ENCODE data around the gene TSPAN32. TPM values are rescaled to one million over a fixed set of nuclear protein-coding genes. Genes with fewer than 3 reads are reported as not detected.
"Not testable (repeated sequence)": the region's sequence is repeated elsewhere in the genome, so short reads cannot be mapped to it uniquely, and the experiment has no call there.

TSPAN32 gene
- total RNA-seq, 1 donor from 2014 or later, result 1.2 TPM

DNA sequence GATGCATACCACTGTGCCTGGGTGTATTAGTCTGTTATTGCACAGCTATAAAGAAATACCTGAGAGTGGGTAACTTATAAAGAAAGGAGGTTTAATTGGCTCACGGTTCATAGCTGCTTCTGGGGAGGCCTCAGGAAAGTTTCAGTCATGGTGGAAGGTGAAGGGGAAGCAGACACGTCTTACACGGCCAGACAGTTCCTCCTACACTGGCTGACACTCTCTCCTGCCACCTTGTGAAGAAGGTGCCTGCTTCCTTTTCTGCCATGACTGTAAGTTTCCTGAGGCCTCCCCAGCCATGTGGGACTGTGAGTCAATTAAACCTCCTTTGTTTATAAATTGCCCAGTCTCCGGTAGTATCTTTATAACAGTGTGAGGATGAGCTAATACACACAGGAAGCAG is 41.7 kb downstream of the TSPAN32 start:
- no peak for DNase-seq

DNA sequence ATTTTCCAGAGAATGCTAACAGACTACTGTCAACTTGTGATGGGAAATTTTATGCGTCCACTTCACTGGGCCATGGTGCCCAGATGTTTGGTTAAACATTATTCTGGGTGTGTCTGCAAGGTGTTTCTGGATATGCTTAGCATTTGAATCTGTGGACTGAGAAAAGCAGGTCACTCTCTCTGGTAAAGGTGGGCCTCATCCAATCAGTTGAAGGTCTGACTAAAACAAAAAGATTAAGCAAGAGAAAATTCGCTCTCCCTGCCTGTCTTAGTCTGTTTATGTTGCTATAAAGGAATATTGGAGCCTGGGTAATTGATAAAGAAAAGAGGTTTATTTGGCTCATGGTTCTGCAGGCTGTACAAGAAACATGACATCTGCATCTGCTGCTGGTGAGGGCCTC is 43.2 kb downstream of the TSPAN32 start:
- no peak for DNase-seq

DNA sequence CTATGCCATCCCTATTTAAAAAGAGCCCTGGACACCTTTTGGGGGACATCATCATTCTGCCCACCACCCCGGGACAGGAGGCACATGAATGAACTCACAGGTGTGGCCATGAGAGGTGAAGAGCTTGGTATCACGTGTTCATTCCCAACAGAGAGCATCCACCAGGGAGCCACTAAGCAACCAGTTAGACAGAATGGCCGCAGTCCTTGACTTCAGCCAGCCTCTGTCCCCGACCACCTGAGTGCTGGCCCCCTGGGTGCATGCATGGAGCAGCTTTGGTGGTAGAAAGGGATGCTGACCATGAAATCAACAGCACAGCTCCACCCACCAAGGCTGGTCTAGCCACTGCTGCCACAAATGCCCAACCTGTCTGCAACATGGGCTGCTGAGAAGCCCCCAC is 44.2 kb downstream of the TSPAN32 start:
- no peak for DNase-seq

DNA sequence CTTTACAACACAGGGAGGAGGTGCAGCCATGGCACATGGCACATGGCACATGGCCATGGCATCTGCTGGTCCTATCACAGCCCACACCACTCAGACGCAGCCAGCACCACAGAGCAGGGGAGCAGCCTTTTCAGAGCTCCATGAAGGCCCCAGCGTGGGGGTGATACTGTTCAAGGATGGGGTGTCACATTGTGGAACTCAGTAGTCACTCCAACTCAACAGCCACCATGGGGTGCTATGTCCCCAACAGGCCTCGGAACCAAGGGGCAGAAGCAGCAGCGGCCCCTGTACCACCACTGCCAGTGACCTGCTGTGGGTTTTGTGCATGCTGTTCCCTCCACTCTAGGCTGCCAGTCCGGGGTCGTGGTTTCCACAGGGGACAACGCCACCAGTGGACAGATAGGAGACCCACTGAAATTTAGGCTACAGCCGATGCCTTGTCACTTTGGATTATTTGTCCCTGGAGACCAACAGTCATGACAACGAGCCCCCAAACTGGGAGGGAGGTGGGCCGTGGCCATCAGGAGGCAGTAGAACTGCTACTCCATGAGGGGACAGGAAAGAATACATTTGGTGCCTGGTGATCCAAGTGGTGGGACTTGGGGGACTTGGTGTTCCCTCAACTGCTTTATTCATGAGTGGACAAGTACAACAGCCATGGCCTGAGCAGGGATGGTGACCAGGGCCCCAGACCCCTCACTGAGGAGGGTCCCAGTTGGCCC is 44.9 kb downstream of the TSPAN32 start:
- DNase-seq, result no peak

DNA sequence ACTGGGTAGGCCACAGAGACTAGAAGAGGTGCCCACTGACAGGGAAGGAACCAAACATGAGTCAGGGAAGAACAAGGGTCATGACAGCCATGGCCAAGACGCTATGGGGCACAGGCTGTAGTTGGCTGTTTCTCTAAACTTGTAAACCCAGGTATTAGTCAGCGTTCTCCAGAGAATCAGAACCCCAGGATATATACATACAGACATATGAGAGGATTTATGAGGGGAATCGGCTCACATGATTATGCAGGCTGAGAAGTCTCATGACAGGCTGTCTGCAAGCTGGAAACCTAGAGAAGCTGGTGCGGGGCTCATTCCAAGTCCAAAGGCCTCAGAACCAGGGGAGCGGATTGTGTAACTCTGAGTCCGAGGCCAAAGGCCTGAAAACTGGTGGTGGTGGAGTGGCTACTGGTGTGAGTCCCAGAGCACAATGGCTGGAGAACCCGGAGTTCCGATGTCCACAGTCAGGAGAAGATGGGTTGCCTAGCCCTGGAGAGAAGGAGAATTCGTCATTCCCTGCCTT is 45.6 kb downstream of the TSPAN32 start:
- no peak for DNase-seq

DNA sequence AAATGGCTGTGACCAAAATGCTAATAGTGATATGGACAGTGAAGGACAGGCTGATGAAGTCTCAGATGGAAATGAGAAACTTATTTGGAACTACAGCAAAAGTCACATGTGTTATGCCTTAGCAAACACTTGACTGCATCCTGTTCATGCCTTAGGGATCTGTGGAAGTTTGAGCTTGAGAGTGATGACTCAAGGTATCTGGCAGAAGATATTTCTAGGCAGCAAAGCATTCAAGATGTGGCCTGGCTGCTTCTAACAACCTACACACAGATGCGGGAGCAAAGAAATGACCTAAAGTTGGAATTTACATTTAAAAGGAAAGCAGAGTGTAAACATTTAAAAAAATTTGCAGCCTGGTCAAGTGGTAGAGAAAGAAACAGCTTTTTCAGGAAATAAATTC is 47.2 kb downstream of the TSPAN32 start:
- DNase-seq, result no peak

DNA sequence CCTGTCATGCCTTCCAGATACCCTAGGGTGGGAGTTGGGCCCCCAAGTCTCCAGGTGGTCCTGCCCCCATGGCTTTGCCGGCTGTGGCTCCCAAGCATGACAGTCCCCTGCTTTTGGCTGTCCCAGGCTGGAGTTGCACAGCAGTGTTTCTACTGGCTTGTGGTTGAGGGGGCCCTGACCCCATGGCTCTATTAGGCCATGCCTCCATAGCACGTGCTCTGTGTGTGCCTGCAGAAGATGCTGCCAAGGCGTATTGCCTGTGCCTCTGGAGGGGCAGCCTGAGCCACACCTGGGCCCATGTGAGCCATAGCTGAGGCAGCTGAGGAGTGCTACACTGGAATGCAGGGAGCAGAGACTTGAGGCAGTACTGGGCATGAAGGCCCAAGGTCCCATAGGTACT is 49.9 kb downstream of the TSPAN32 start:
- DNase-seq, result no peak

DNA sequence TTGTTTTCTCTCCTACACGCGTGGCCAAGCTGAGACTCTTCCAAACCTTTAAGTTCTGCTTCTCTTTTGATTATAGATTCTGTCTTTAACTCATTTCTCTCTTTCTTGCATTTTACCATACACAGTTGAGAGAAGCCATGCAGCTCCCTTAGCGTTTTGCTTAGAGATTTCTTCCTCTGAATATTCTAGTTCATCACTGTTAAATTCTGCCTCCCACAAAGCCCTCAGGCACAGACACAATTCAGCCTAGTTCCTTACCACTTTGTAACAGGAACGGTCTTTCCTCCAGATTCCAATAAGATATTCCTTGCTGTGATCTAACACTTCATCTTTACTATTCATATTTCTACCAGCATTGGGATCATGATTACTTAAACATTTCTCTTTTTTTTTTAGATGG is 50.6 kb downstream of the TSPAN32 start:
- no peak for DNase-seq

DNA sequence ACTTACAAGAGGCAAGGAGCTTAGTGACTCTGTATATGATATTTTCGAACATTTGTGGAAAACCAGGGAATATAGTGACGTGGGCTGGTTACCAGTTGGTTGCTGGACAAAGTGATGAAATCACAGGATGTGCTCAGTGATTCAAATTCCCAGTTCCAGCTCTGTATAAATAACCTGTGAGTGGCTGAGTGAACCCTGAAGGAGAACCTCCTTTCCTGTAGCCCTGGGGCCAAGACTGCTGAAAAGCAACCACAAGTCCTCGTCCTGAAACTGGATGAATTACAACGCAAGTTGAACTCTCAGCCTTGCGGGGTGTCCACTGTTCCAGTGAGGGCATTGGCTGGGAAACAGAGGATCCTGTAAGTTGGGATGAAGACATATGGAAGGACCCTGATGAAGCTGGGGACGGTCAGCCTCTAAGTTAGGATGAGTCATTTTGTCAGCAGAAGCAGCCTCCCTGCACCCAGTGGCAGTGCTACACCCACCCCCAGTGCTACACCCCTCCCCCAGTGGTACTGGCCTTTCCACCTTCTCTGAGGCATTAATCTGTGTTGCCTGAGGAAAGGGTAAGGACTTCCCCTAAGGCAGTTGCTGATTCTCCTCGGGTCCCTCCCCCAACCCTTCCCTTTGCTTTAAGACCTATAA is 53.3 kb downstream of the TSPAN32 start:
- no peak for DNase-seq

DNA sequence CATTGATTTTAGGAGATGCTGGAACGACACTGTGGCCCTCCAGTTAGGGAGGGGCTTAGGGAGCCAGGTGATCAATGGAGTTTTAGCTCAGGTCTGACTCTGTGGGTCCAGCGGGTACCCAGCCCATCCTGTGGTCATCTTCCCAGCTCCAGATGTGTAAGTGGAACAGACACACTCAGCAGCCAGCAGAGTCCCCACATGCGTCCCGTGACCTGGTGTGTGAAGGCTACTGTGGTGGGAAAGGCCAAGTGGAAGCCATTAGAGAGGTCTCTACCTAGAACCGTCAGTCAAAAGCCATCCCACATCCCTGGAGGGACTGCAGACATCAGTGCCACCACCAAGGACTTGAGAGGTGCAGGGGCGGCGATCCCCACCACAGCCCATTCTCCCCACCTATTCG is 55.4 kb downstream of the TSPAN32 start:
- DNase-seq, result no peak

DNA sequence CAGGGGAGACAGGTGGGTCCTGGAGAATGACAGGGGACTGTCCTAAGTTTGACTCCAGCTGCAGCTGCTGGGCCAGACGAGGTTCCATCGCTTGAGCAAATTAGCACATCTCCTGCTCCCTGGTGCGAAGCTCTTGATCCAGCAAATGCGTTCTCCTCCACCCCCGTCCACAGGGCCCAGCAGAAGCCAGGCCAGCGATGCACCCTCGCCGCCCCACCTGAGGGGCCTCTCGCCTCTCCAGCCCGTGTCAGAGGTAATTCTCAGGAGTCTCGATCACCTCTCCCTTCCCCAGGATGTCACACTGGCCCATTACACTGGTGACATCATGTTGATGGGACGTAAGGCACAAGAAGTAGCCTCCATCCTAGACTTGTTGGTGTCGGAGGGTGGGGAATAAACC is 55.8 kb downstream of the TSPAN32 start:
- not testable (repeated sequence) for DNase-seq

DNA sequence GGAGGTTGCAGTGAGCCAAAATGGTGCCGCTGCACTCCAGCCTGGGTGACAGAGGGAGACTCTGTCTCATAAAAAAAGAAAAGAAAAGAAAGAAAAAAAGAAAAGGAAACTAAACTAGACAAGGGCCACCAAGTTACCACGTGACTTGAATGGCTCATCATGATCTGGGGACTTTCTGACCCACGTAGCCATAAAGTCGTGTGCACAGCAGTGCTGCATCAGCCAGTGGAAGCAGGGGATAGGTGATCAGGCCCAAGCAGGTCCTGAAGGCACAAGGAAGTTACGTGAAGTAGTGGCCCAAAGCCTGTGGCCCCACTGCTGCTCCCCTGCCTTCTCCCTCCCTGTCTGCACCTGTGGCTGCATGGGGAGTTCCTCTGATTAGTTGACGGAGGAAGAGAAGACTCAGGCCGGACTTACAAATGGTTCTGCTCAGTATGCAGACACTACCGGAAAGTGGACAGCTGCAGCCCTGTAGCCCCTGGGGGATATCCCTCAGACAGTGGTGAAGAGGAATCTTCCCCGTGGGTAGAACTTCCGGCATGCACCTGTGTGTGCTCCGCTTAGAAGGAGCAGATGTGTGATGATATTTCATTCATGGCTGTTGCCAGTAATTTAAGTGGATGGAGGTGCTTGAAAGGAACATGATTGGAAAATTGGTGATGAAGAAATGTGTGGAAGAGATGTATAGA is 57.1 kb downstream of the TSPAN32 start:
- DNase-seq, result no peak

DNA sequence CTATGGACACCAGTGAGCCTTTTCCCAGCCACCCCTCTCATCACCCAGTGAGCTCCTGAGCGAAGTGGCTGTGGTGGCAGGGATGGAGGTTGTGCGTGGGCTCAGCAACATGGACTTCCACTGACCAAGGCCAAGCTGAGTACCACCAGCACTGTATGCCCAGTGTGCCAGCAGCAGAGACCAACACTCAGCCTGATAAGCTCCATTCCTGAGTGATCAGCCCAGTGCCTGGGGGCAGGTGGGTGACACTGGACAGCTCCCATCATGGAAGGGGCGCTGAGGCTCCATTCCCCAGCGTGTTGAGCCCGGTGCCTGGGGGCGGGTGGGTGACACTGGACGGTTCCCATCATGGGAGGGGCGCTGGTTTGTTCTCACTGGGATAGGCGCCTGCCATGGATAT is 57.7 kb downstream of the TSPAN32 start:
- no peak for DNase-seq

DNA sequence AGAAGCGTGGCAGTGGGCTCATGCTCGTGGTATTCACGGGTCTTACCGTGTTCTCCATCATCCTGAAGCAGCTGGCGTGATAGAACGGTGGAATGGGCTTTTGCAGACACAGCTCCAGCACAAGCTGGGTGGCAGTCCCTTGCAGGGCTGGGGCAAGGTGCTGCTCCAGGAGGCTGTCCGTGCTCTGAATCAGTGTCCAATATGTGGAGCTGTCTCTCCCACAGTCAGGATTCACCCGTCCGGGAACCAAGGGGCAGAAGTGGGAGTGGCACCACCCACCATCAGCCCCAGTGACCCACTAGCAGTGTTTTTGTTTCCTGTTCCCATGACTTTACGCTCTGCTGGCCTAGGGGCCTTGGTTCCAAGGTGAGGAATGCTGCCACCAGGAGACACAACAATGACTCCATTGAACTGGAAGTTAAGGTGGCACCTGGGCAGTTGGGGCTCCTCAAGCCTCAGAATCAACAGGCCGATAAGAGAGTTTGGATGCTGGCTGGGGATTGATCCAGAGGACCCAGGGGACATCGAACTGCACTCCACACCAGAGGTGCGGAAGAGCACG is 58.3 kb downstream of the TSPAN32 start:
- DNase-seq, result no peak

DNA sequence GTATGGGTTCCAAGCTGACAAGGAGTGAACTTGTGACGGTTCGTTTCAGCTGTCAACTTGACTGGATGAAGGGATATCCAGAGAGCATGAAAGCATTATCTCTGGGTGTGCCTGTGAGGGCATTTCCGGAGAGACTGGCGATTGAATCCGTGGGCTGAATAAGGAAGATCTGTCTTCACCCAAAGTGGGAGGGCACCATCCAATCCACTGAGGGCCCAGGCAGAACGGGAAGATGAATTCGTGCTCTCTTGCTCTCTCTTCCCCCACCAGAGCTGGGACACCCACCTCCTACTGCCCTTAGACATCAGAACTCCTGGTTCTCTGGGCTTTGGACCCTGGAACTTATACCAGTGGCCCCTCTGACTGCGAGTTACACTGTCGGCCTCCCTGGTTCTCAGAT is 59.8 kb downstream of the TSPAN32 start:
- no peak for DNase-seq

DNA sequence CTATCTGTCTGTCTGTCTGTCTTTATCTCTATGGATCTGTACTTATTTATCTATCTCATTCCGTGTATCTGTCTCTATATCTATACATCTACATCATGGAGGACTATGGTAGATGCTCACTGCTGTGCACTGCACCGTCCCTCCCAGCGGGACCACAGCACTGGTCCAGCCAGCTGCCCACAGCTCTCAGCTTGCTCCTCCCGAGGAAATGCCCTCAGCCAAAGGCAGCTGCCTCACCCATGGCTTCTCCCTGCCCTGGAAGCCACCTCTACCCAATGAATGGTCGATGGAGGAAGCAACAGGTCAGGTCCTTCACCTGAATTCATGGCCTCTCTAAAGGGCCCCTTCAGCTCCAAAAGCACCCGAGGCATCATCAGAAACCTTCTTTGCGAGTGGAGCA is 60.6 kb downstream of the TSPAN32 start:
- DNase-seq, result no peak

DNA sequence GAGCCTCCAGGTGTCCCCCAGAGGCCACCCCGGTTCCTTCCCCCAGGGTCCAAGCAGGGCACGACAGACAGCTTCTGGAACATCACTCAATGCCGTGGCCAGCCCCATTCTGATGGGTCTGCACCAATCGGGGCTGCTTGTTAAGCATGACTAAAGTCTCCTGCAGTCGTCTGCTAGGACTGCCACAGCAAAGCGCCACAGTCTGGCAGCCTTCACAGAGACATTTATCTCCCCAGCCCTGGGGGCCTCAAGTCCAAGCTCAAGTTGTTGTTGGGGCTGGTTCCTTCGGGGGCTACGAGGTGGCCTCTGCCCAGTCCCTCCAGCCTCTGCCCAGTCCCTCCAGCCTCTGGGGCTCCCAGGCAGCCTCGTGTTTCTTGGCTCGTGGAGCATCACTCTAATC is 61.3 kb downstream of the TSPAN32 start:
- no peak for DNase-seq

DNA sequence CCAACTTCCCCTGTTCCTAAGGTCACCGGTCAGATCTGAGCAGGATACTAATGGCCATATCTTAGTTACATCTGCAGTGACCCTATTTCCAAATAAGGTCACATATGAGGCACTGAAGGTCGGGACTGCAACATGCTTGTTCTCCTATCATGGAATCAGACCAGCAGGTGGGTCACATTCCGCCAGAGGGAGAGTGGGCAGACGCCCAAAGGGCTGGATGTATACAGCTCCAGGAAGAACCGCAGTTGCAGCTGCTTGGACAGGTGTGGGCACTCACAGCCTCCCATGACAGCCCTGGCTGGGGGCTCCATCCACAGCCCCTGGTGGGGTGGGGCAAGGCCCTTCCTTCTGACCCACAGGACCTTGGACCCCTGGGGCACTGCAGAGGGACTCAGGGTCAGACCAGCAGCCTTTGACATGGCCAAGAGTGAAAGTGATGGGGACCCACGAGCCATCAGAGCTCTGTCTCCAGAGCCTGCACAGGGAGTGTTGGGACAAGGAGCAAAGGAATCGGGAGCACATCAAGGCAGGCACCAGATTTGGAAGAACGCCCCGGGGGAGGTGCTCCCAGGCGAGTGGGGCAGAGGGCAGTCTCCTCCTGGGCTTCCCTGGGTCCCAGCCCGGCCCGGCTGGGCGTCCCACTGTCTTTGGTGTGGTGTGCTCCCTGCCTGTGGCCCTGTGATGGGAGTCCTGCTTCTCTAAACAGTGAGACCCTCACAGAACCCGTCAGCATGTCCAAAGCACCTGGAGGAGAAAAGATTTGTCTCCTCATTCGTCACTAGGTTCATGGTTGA is 62.0 kb downstream of the TSPAN32 start:
- no peak for DNase-seq

DNA sequence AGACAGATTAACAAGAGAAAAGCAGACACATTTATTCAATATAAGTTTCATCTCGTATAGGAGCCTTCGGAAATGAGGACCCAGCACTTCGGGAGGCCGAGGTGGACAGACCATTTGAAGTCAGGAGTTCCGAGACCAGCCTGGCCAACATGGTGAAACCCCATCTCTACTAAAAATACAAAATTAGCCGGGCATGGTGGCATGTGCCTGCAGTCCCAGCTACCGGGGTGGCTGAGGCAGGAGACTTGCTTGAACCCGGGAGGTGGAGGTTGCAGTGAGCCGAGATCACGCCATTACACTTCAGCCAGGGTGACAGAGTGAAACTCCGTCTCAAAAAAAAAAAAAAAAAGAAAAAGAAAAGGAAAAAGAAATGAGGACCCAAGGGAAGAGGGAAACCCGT is 62.6 kb downstream of the TSPAN32 start:
- not testable (repeated sequence) for DNase-seq

DNA sequence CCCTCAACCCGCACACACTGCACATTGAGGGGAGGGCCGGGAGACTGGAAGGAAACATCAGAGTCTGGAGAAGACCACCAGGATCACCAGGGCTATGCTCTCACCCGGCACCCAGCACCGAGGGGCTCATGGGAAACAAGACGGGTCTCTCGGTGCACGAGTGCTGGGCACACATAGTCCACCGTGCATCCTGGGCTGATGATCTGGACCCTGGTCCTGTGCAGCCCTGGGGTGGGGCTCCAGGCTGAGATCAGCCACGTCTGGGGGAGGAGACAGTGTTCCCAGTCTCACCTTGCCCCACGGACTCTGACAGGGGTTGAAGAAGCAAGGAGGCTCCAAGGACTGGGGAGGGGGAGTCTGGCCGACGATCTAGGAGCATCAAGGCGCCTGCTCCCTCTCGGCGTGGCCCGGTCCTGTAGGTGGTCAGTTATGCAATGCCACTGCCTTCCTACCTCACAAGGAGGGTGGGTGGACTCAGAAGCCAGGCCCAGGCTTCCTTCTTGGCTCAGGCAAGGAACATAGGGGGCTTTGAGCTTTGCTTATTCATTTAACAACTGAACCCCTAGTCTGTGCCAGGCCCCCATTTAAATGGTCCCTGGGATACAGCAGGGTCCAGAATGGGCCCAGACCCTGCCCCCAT is 63.9 kb downstream of the TSPAN32 start:
- DNase-seq, result no peak

DNA sequence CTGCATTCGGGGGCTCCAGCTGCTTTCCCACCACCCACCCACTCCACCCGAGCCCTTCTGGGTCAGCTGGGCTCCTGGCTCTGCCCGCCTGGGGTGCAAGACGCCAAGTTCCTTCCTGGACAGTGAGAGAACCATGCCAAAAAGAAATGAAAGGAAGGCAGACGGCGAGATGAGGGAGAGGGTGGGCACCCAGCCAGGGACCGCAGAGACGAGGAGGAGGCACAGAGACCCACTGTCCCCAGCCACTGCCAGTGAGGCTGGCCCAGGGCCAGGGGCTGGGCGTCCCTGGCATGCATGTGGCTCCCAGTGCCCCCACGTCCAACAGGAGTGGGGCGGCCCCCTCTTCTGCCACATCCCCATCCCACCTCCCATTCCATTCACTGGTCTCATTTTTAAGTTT is 64.5 kb downstream of the TSPAN32 start:
- no peak for DNase-seq

DNA sequence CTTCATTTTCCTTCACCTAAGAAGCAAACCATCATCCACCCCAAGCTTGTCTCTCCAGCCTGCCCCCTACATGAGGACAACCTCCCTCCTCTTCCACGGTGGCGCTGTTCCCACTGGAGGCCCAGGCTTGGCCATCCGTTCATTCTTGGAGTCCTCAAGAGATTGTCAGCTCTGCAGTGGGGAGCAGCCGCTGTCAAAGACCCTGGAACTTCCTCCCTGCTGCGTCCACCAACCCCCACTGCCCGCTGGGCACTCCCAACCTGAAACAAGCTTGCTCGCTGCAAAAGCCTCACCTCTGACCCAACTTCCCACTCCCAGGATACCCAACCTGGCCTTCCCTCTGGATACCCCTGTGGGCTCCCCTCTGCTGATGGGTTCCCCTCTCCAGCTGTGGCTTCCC is 64.9 kb downstream of the TSPAN32 start:
- DNase-seq, result no peak
